Upper lobe of right lung (tissue), 1 donor: Measurements from ENCODE around the gene ABCA8. TPM values are rescaled to one million over a fixed set of nuclear protein-coding genes. Genes with fewer than 3 reads are reported as not detected.

ENCODE experiments used
- ATAC-seq: fragments of 200-7000 bp; cut with Tn5 transposase; one replicate; pipeline ENCODE4 v1.9.1; 2020; ENCODE audit warnings: mild to moderate bottlenecking, moderate library complexity
- DNase-seq: peaks from one replicate; pipeline ENCODE4 v3.0.0-alpha.2; 2020
- H3K27ac ChIP-seq: fragments of 200-600 bp; one replicate; pipeline ENCODE4 v1.8.0; 2022
- H3K27me3 ChIP-seq: fragments of 200-600 bp; one replicate; pipeline ENCODE4 v1.8.0; 2022; ENCODE audit warnings: mild to moderate bottlenecking
- H3K36me3 ChIP-seq: fragments of 200-600 bp; one replicate; pipeline ENCODE4 v1.8.0; 2022
- H3K4me1 ChIP-seq: fragments of 200-600 bp; one replicate; pipeline ENCODE4 v1.8.0; 2022
- H3K4me3 ChIP-seq: fragments of 200-600 bp; one replicate; pipeline ENCODE4 v1.8.0; 2022; ENCODE audit warnings: mild to moderate bottlenecking
- H3K9me3 ChIP-seq: fragments of 200-600 bp; one replicate; pipeline ENCODE4 v1.8.0; 2022
- CTCF ChIP-seq: fragments of 200-600 bp; IDR thresholded peaks from one replicate; pipeline ENCODE4 v1.8.0; 2022; ENCODE audit warnings: antibody characterized with exemption
- intact Hi-C: fragments of 100-400 bp; cut with DNase I; formaldehyde crosslinking; loops from one replicate; pipeline ENCODE4 v1.11.0; 2022
- total RNA-seq: library from RNA; stranded (reverse); fragmentation: NEBNext Ultra II Directional; extraction: Animal tissue kit (Norgen Biotek cat#: 25700); gene quantifications from one replicate; pipeline ENCODE4 v1.2.1, GENCODE V29; 2021
- donor health status: DM: no; HTN: yes; CAD: no; lungs with severe emphysema.

ABCA8 gene
- total RNA-seq, 1 donor from 2014 or later = 34.0 TPM

DNA sequence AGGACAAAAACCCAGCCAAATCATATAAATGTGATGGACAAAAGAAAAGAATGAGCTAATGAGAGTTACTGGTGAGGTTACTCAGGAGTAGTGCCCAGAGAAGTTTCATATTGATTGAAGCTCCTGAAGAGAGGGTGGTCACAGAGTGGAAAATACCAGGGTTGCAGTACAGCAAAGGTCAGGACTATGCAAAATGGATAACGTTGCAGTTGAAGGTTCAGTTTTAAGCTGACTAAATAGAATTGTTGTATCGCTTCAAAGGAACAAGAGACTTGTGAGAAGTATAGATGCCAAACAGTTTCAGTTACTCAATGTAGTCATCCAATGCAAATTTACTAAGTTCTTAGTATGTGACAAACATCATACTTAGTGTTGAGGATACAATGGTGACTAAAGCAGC, 47.1 kb downstream of the ABCA8 start:
- no peak overlapping the region for H3K4me3 ChIP-seq
- DNase-seq (no peak), ATAC-seq (no peak)
- TF ChIP-seq CTCF = no peak
- H3K9me3 ChIP-seq = no peaks in the 10 kb centered on the region
- H3K4me1 ChIP-seq = peaks cover 21% of the 10 kb centered on the region
- no peak overlapping the region for H3K27ac ChIP-seq
- H3K36me3 ChIP-seq = no peaks in the 10 kb centered on the region
- no peaks in the 10 kb centered on the region for H3K27me3 ChIP-seq
- intact Hi-C loops = no loop called here

GRCh38 chr17:68906638-68907037, 48.6 kb downstream of the ABCA8 start:
- Histone ChIP-seq H3K36me3 (no peaks in the 10 kb centered on the region), H3K4me1 (peaks cover 21% of the 10 kb centered on the region), H3K9me3 (no peaks in the 10 kb centered on the region), H3K4me3 (no peak overlapping the region), H3K27ac (no peak overlapping the region), H3K27me3 (no peaks in the 10 kb centered on the region)
- ATAC-seq (no peak), DNase-seq (no peak)
- TF ChIP-seq CTCF = peak; percentile 25
- intact Hi-C loops = no loop called here

GRCh38 chr17:68903286-68903685, 51.9 kb downstream of the ABCA8 start:
- no peaks in the 10 kb centered on the region for H3K9me3 ChIP-seq
- no peak for DNase-seq
- peaks cover 2% of the 10 kb centered on the region for H3K4me1 ChIP-seq
- no peak overlapping the region for H3K4me3 ChIP-seq
- no peaks in the 10 kb centered on the region for H3K36me3 ChIP-seq
- intact Hi-C loops = no loop called here
- ATAC-seq = no peak
- no peak overlapping the region for H3K27ac ChIP-seq
- TF ChIP-seq CTCF = no peak
- H3K27me3 ChIP-seq = no peaks in the 10 kb centered on the region

DNA sequence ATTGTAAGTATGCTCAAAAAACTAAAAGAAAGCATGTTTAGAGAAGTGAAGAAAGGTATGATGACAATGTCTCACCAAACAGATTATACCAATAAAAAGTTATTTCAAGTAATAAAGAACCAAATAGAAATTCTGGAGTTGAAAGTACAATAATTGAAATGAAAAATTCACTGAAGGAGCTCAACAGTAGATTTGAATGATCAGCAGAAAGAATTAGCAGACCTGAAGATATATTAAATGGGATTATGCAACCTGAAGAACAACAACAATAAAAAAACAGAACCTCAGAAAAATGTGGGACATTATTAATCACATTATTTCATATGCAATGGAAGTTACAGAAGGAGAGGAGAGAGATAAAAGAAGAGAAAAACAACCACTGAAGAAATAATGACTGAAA, 57.6 kb downstream of the ABCA8 start:
- no peaks in the 10 kb centered on the region for H3K9me3 ChIP-seq
- H3K4me1 ChIP-seq = no peaks in the 10 kb centered on the region
- TF ChIP-seq CTCF = no peak
- no peaks in the 10 kb centered on the region for H3K27me3 ChIP-seq
- DNase-seq = no peak
- H3K36me3 ChIP-seq = no peaks in the 10 kb centered on the region
- no peak overlapping the region for H3K27ac ChIP-seq
- no peak for ATAC-seq
- intact Hi-C loops = no loop called here
- no peak overlapping the region for H3K4me3 ChIP-seq

DNA sequence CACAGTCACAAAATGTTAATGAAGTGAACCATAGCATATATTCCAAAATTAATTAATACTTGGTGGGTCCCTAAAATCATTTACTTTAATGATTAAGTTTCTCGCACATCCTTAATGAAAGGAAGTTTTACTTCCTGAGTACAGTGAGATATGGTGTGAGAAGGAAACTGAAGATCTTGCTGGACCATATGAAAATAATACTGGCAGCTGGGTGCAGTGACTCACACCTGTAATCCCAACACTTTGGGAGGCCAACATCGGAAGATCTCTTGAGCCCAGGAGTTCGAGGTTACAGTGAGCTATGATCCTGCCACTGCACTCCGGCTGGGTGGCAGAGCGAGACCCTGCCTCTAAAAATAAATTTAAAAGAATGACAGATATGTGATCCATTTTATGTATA, 62.5 kb downstream of the ABCA8 start:
- no peak for TF ChIP-seq CTCF
- Histone ChIP-seq H3K4me3 (no peak overlapping the region), H3K36me3 (no peaks in the 10 kb centered on the region), H3K27ac (no peak overlapping the region), H3K4me1 (no peaks in the 10 kb centered on the region), H3K9me3 (no peaks in the 10 kb centered on the region), H3K27me3 (no peaks in the 10 kb centered on the region)
- intact Hi-C loops = no loop called here
- ATAC-seq (no peak), DNase-seq (no peak)

DNA sequence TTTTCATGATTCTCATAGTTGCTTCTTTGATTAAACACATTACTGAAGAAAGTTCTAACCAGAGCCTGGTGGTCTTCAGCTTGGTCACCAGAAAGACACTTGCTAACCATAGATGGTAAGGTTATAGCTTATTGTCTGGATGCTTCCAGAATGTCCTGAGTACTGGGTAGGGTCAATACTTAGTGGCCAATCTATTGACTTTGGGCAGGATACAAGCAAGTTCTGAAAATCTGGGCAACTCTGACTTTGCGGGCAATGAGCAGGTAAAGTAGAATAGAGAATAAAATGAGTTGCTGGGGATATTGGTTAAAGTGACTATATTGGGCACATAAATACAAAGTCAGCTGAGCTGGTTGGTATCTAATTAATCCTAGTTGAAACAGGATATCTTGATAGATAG, 63.0 kb downstream of the ABCA8 start:
- TF ChIP-seq CTCF = no peak
- no peaks in the 10 kb centered on the region for H3K36me3 ChIP-seq
- intact Hi-C loops = no loop called here
- H3K27ac ChIP-seq = no peak overlapping the region
- ATAC-seq = no peak
- H3K4me1 ChIP-seq = no peaks in the 10 kb centered on the region
- no peak for DNase-seq
- H3K27me3 ChIP-seq = no peaks in the 10 kb centered on the region
- H3K9me3 ChIP-seq = no peaks in the 10 kb centered on the region
- H3K4me3 ChIP-seq = no peak overlapping the region
